A549 (cell line): ENCODE measurements around the gene WASHC3. TPM values are rescaled to one million over a fixed set of nuclear protein-coding genes. Genes with fewer than 3 reads are reported as not detected.

Source experiments
- ATAC-seq, 2 experiments: fragments of 200-7000 bp in 1 of 2; fragments of >200 bp in 1 of 2; cut with Nextera tagmentation in 1 of 2; cut with Tn5 transposase in 1 of 2; 3 replicates each; pipeline versions ENCODE4 v1.8.0 to v1.9.1; 2018 to 2020; ENCODE audit warnings: mild to moderate bottlenecking in 1 of 2, moderate library complexity in 1 of 2
- CTCF ChIA-PET: fragments of 300-600 bp; sonication (Branson Sonifier 250); formaldehyde crosslinking; extraction: SDS; loops from one replicate; lab custom pipeline; 2021; ENCODE audit warnings: antibody characterized with exemption, inconsistent platforms; lab: Yijun Ruan, JAX
- POLR2A ChIA-PET: fragments of 350-600 bp; formaldehyde crosslinking; extraction: SDS; loops from one replicate; lab custom pipeline; 2021; ENCODE audit warnings: antibody characterized with exemption, inconsistent platforms; lab: Yijun Ruan, JAX
- DNase-seq, 2 experiments: peaks; one replicate each; pipeline versions ENCODE4 v3.0.0 to v3.0.0-alpha.2; 2011 to 2016; ENCODE audit warnings: low read depth in 1 of 2, low spot score in 1 of 2
- FAIRE-seq: peaks from 2 replicates; lab custom pipeline; 2011; peaks lifted over from hg19 to GRCh38; lab: Jason Lieb, UNC
- H3K27ac ChIP-seq, 2 experiments: fragments of >200 bp; sonication (Bioruptor Twin); formaldehyde crosslinking; 3 replicates each; pipeline ENCODE4 v1.5.1; 2016 to 2017
- H3K4me1 ChIP-seq: fragments of >200 bp; sonication (Bioruptor Twin); formaldehyde crosslinking; 3 replicates; pipeline ENCODE4 v1.6.1; 2016
- H3K4me2 ChIP-seq: fragments of >200 bp; sonication (Bioruptor Twin); formaldehyde crosslinking; 3 replicates; pipeline ENCODE4 v1.6.1; 2016
- H3K4me3 ChIP-seq: fragments of >200 bp; sonication (Bioruptor Twin); formaldehyde crosslinking; 3 replicates; pipeline ENCODE4 v1.5.1; 2016
- H3K9me3 ChIP-seq: fragments of >200 bp; sonication (Bioruptor Twin); formaldehyde crosslinking; 3 replicates; pipeline ENCODE4 v1.6.1; 2016
- BHLHE40 ChIP-seq: IDR thresholded peaks from 2 replicates; pipeline ENCODE4 v1.6.1; 2012; ENCODE audit warnings: low read depth, low read length, inconsistent platforms
- CBX8 ChIP-seq: fragments of 200-600 bp; sonication (generic); IDR thresholded peaks from 2 replicates; pipeline ENCODE4 v1.6.1; 2016
- CEBPB ChIP-seq, 2 experiments: fragments of >200 bp in 1 of 2; sonication (Bioruptor Twin) in 1 of 2; formaldehyde crosslinking in 1 of 2; IDR thresholded peaks; 2 replicates each; pipeline ENCODE4 v1.6.1; 2012 to 2016
- CHD2 ChIP-seq: fragments of 150-350 bp; IDR thresholded peaks from 2 replicates; pipeline ENCODE4 v1.6.1; 2014; ENCODE audit warnings: low read length; ENCODE audit not compliant: partially characterized antibody
- CHD4 ChIP-seq: fragments of 200-600 bp; sonication (generic); IDR thresholded peaks from 2 replicates; pipeline ENCODE4 v1.6.1; 2016; ENCODE audit warnings: antibody characterized with exemption, mild to moderate bottlenecking, borderline replicate concordance
- EHF ChIP-seq: fragments of 250-450 bp; sonication (Bioruptor Pico); IDR thresholded peaks from 2 replicates; pipeline ENCODE4 v1.5.0; 2020; ENCODE audit warnings: mild to moderate bottlenecking
- EHMT2 ChIP-seq: fragments of 200-600 bp; sonication (generic); IDR thresholded peaks from 2 replicates; pipeline ENCODE4 v1.6.1; 2016; ENCODE audit warnings: antibody characterized with exemption, low read depth, mild to moderate bottlenecking, moderate library complexity
- FOSL2 ChIP-seq, 2 experiments: fragments of 450-650 bp in 1 of 2; fragments of >200 bp in 1 of 2; sonication (Bioruptor Twin) in 1 of 2; formaldehyde crosslinking; IDR thresholded peaks; 2 replicates each; pipeline versions ENCODE4 v1.5.0 to v1.6.1; 2016 to 2020; ENCODE audit warnings: mild to moderate bottlenecking in 1 of 2, moderate library complexity in 1 of 2
- FOXS1 ChIP-seq: fragments of 250-450 bp; sonication (Bioruptor Pico); IDR thresholded peaks from 2 replicates; pipeline ENCODE4 v1.5.0; 2020; ENCODE audit warnings: mild to moderate bottlenecking, moderate library complexity
- GATA3 ChIP-seq: IDR thresholded peaks from 2 replicates; pipeline ENCODE4 v1.6.1; 2012; ENCODE audit warnings: borderline replicate concordance
- HES2 ChIP-seq: fragments of >200 bp; sonication (Bioruptor Twin); formaldehyde crosslinking; IDR thresholded peaks from 2 replicates; pipeline ENCODE4 v1.6.1; 2016
- HEYL ChIP-seq: fragments of 250-450 bp; sonication (Bioruptor Pico); IDR thresholded peaks from 2 replicates; pipeline ENCODE4 v1.8.0; 2021; ENCODE audit warnings: mild to moderate bottlenecking, moderate library complexity
- HOXA7 ChIP-seq: fragments of 250-450 bp; sonication (Bioruptor Pico); IDR thresholded peaks from 2 replicates; pipeline ENCODE4 v1.5.0; 2020; ENCODE audit warnings: mild to moderate bottlenecking, moderate library complexity
- JUNB ChIP-seq: fragments of >200 bp; sonication (Bioruptor Twin); formaldehyde crosslinking; IDR thresholded peaks from 2 replicates; pipeline ENCODE4 v1.6.1; 2016
- MAZ ChIP-seq: fragments of 150-350 bp; IDR thresholded peaks from 2 replicates; pipeline ENCODE4 v1.6.1; 2014; ENCODE audit warnings: antibody characterized with exemption, low read depth, low read length, borderline replicate concordance
- POLR2AphosphoS2 ChIP-seq: conservative IDR thresholded peaks from 2 replicates; pipeline ENCODE4 v1.6.1; 2012; ENCODE audit warnings: low read length, improper control_type of control experiment, inconsistent platforms
- RAD21 ChIP-seq, 2 experiments: fragments of >200 bp in 1 of 2; sonication (Bioruptor Twin) in 1 of 2; formaldehyde crosslinking in 1 of 2; IDR thresholded peaks in 1 of 2; conservative IDR thresholded peaks in 1 of 2; 2 replicates in 1 of 2; 3 replicates in 1 of 2; pipeline ENCODE4 v1.6.1; 2012 to 2018; ENCODE audit warnings: inconsistent platforms in 1 of 2
- RARB ChIP-seq: fragments of 250-450 bp; sonication (Bioruptor Pico); IDR thresholded peaks from 2 replicates; pipeline ENCODE4 v1.8.0; 2021; ENCODE audit warnings: mild to moderate bottlenecking, moderate library complexity
- RCOR1 ChIP-seq: fragments of 150-350 bp; IDR thresholded peaks from 2 replicates; pipeline ENCODE4 v1.6.1; 2014; ENCODE audit warnings: antibody characterized with exemption, low read length, low read depth
- TP53 ChIP-seq: fragments of 250-450 bp; sonication (Bioruptor Pico); IDR thresholded peaks from 2 replicates; pipeline ENCODE4 v1.5.0; 2021; ENCODE audit warnings: mild to moderate bottlenecking, moderate library complexity
- ZFP36 ChIP-seq: fragments of 450-650 bp; IDR thresholded peaks from 2 replicates; pipeline ENCODE4 v1.6.1; 2014; ENCODE audit warnings: borderline replicate concordance; ENCODE audit not compliant: partially characterized antibody
- ZNF302 ChIP-seq: fragments of 250-450 bp; sonication (Bioruptor Pico); IDR thresholded peaks from 2 replicates; pipeline ENCODE4 v1.9.0; 2021; ENCODE audit warnings: inconsistent platforms, mild to moderate bottlenecking, moderate library complexity
- WGBS: methylation state at CpG from one replicate; pipeline ENCODE4 v1.1.6; 2017; ENCODE audit errors: missing lambda C conversion rate; 5-methylcytosine and 5-hydroxymethylcytosine counted together
- polyA plus RNA-seq, 4 experiments: library from polyadenylated mRNA; depleted of rRNA in 3 of 4; stranded (reverse); fragments of >200 nt; fragmentation: RNase III in 1 of 4; extraction: RNeasy Plus Mini Kit Qiagen cat#74134 plus additional on column Dnase treatment in 1 of 4; gene quantifications; 2 replicates in 3 of 4; 3 replicates in 1 of 4; pipeline ENCODE4 v1.2.3, GENCODE V29; 2011 to 2017
- TF ChIP-seq, protein P1 (sequence below): fragments of 250-450 bp; sonication (Bioruptor Pico); IDR thresholded peaks from 2 replicates; pipeline ENCODE4 v1.5.0; 2020; ENCODE audit warnings: low read depth, mild to moderate bottlenecking, moderate library complexity

WASHC3 gene
- polyA plus RNA-seq, 2 of the 4 experiments (the other 2 are of a cell fraction) = 39.1 to 54.9 TPM

GRCh38 chr12:102023343-102023930, 38.4 kb downstream of the WASHC3 start:
- ChIA-PET POLR2A (no interaction called here), CTCF (interaction anchor here (1.0 to 1.6 kb wide), 2 partner anchors 84 to 787 kb away, joined by 3 to 5 read pairs; no protein-coding TSS in a partner anchor)
- no peak for DNase-seq
- no peak overlapping the region for H3K4me2 ChIP-seq
- no peak for FAIRE-seq
- H3K4me1 ChIP-seq = no peaks in the 10 kb centered on the region
- no peaks in the 10 kb centered on the region for H3K9me3 ChIP-seq
- no peak overlapping the region for H3K4me3 ChIP-seq
- WGBS = 85% methylated on average over 3 of the region's 3 CpGs
- ATAC-seq = no peak
- no peak for TF ChIP-seq CBX8
- no peak for TF ChIP-seq HOXA7 (CRISPR knock-in tag)
- TF ChIP-seq GATA3 = no peak
- no peak for TF ChIP-seq ZNF302 (CRISPR knock-in tag)
- no peak for TF ChIP-seq EHF (CRISPR knock-in tag)
- TF ChIP-seq FOXS1 (CRISPR knock-in tag) = no peak
- no peak for TF ChIP-seq JUNB
- no peak for TF ChIP-seq FOSL2 (IDR thresholded peaks at IDR 0.05)
- no peak for TF ChIP-seq FOSL2 (CRISPR knock-in tag; IDR thresholded peaks at IDR 0.05)
- no peak for TF ChIP-seq TP53 (CRISPR knock-in tag)
- no peak for TF ChIP-seq CHD4
- no peak for TF ChIP-seq ZFP36
- no peak for TF ChIP-seq RARB (CRISPR knock-in tag)
- TF ChIP-seq, protein P1, sequence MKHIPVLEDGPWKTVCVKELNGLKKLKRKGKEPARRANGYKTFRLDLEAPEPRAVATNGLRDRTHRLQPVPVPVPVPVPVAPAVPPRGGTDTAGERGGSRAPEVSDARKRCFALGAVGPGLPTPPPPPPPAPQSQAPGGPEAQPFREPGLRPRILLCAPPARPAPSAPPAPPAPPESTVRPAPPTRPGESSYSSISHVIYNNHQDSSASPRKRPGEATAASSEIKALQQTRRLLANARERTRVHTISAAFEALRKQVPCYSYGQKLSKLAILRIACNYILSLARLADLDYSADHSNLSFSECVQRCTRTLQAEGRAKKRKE (CRISPR knock-in tag) = no peak
- TF ChIP-seq CHD2 = no peak
- no peak for TF ChIP-seq RCOR1
- no peak for TF ChIP-seq MAZ
- no peak for TF ChIP-seq POLR2AphosphoS2
- TF ChIP-seq, all 56 proteins: peak for 0
- no peak overlapping the region for H3K27ac ChIP-seq

GRCh38 chr12:102022286-102022685, 39.5 kb downstream of the WASHC3 start:
- POLR2A ChIA-PET = no interaction called here
- TF ChIP-seq ZFP36 (no peak), RAD21 (conservative IDR thresholded peaks at IDR 0.05 in 1 of 2, IDR thresholded peaks at IDR 0.05 in 1 of 2) (no peak), RCOR1 (no peak), BHLHE40 (no peak), CEBPB (IDR thresholded peaks at IDR 0.05) (no peak), EHMT2 (no peak), JUNB (no peak), GATA3 (no peak), FOSL2 (IDR thresholded peaks at IDR 0.05) (no peak), FOSL2 (CRISPR knock-in tag; IDR thresholded peaks at IDR 0.05) (no peak), HES2 (no peak), HEYL (no peak), CHD4 (no peak), MAZ (no peak)
- TF ChIP-seq, all 56 proteins: peak for 0
- Histone ChIP-seq H3K4me3 (no peak overlapping the region), H3K4me1 (no peaks in the 10 kb centered on the region), H3K4me2 (no peak overlapping the region), H3K27ac (no peak overlapping the region), H3K9me3 (no peaks in the 10 kb centered on the region)
- CTCF ChIA-PET = interaction anchor here (1.0 to 1.6 kb wide), 2 partner anchors 82 to 789 kb away, joined by 3 to 5 read pairs; no protein-coding TSS in a partner anchor
- whole genome bisulfite sequencing = 89% methylated on average over 1 of the region's 1 CpG
- no peak for FAIRE-seq
- no peak for DNase-seq
- no peak for ATAC-seq
